ENCODE data around the gene RPSA. TPM values are rescaled to one million over a fixed set of nuclear protein-coding genes. Genes with fewer than 3 reads are reported as not detected.
A peak's percentile ranks its signal among the peaks of the same experiment; 100 is the strongest.
"Not testable (repeated sequence)": the region's sequence is repeated elsewhere in the genome, so short reads cannot be mapped to it uniquely, and the experiment has no call there.

Gene RPSA
- polyA plus RNA-seq, 1 donor: 1,993 TPM

GRCh38 chr3:39420543-39420942 lies 14.0 kb downstream of the RPSA start:
- DNase-seq: no peak

- DNase-seq: no peak
Measured at GRCh38 chr3:39423436-39423970, 17.0 kb downstream of the RPSA start.

- no peak for DNase-seq
Measured at GRCh38 chr3:39426312-39426711, 19.8 kb downstream of the RPSA start.

GRCh38 chr3:39427506-39427905 lies 21.0 kb downstream of the RPSA start:
- no peak for DNase-seq

GRCh38 chr3:39428745-39429201 lies 22.3 kb downstream of the RPSA start:
- DNase-seq: peak; percentile 14

GRCh38 chr3:39429466-39429865 lies 22.9 kb downstream of the RPSA start:
- DNase-seq: no peak

GRCh38 chr3:39432342-39432741 lies 25.8 kb downstream of the RPSA start:
- DNase-seq: no peak

- peak; percentile 29 for DNase-seq
Measured at GRCh38 chr3:39433642-39434041, 27.1 kb downstream of the RPSA start.

GRCh38 chr3:39434574-39434973 lies 28.1 kb downstream of the RPSA start:
- DNase-seq: no peak

- DNase-seq: no peak
Measured at GRCh38 chr3:39435006-39435748, 28.7 kb downstream of the RPSA start.

- DNase-seq: no peak
Measured at GRCh38 chr3:39438880-39439279, 32.4 kb downstream of the RPSA start.

GRCh38 chr3:39440316-39440715 lies 33.8 kb downstream of the RPSA start:
- DNase-seq: no peak

- DNase-seq: no peak
Measured at GRCh38 chr3:39443530-39443929, 37.0 kb downstream of the RPSA start.

GRCh38 chr3:39445927-39446326 lies 39.4 kb downstream of the RPSA start:
- no peak for DNase-seq

- DNase-seq: no peak
Measured at GRCh38 chr3:39446444-39446843, 39.9 kb downstream of the RPSA start.

GRCh38 chr3:39447637-39448483 lies 41.3 kb downstream of the RPSA start:
- DNase-seq: peak; percentile 74

GRCh38 chr3:39448506-39449233 lies 42.1 kb downstream of the RPSA start:
- DNase-seq: no peak

- no peak for DNase-seq
Measured at GRCh38 chr3:39449796-39450195, 43.3 kb downstream of the RPSA start.

- DNase-seq: no peak
Measured at GRCh38 chr3:39453134-39453533, 46.6 kb downstream of the RPSA start.

GRCh38 chr3:39453872-39454271 lies 47.4 kb downstream of the RPSA start:
- DNase-seq: not testable (repeated sequence)

GRCh38 chr3:39454591-39455217 lies 48.2 kb downstream of the RPSA start:
- no peak for DNase-seq

GRCh38 chr3:39456159-39456558 lies 49.6 kb downstream of the RPSA start:
- DNase-seq: no peak

Measured in hindlimb muscle (tissue), 1 donor.